SK-N-MC (cell line): ENCODE measurements around the gene TIMM21.

Source experiments
- EZH2 ChIP-seq: fragments of 200-600 bp; sonication (generic); IDR thresholded peaks from one replicate; pipeline ENCODE4 v1.6.1; 2017; ENCODE audit warnings: antibody characterized with exemption
- POLR2AphosphoS5 ChIP-seq: IDR thresholded peaks from 2 replicates; pipeline ENCODE4 v1.6.1; 2012; ENCODE audit warnings: mild to moderate bottlenecking, low read depth, low read length, borderline replicate concordance

GRCh38 chr18:74175658-74176057 lies 27.3 kb downstream of the TIMM21 start:
- TF ChIP-seq EZH2 (no peak), POLR2AphosphoS5 (no peak)
